HEK293 (cell line): ENCODE measurements around the gene ICOSLG.

Source experiments
- KLF7 ChIP-seq: fragments of 450-650 bp; formaldehyde crosslinking; IDR thresholded peaks from 2 replicates; pipeline ENCODE4 v1.5.1; 2016; ENCODE audit warnings: missing biosample characterization, missing genetic modification characterization, borderline replicate concordance
- PRDM1 ChIP-seq: fragments of 450-650 bp; formaldehyde crosslinking; IDR thresholded peaks from 2 replicates; pipeline ENCODE4; 2016; ENCODE audit warnings: missing biosample characterization, missing genetic modification characterization
- SP2 ChIP-seq: fragments of 450-650 bp; formaldehyde crosslinking; IDR thresholded peaks from 2 replicates; pipeline ENCODE4 v1.5.1; 2016; ENCODE audit warnings: missing biosample characterization, missing genetic modification characterization
- TF ChIP-seq, protein P1 (sequence below): fragments of 450-650 bp; formaldehyde crosslinking; IDR thresholded peaks from 2 replicates; pipeline ENCODE4 v1.5.1; 2016; ENCODE audit warnings: missing biosample characterization, missing genetic modification characterization

DNA sequence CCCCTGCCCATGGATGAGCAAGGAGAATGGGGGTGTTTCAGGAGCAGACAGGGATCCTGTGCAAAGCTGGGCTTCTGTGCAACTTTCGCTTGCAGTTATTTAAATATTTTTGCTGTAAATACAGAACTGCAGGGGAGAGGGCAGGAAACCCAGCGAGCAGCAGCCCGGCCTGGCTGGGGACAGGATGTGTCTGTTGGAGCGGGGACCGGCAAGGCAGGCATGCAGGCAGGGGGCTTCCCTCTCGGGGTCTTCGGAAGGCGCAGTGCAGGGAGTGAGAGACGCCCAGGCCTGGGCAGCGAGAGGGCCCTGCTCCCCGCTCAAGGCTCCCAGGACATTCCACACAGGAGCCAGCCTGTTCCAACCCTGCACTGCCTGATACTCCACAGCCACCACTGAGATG is 43.2 kb upstream of the ICOSLG start:
- TF ChIP-seq SP2 (tag by site-specific recombination) (no peak), PRDM1 (tag by site-specific recombination) (no peak), KLF7 (tag by site-specific recombination) (no peak)
- TF ChIP-seq, protein P1, sequence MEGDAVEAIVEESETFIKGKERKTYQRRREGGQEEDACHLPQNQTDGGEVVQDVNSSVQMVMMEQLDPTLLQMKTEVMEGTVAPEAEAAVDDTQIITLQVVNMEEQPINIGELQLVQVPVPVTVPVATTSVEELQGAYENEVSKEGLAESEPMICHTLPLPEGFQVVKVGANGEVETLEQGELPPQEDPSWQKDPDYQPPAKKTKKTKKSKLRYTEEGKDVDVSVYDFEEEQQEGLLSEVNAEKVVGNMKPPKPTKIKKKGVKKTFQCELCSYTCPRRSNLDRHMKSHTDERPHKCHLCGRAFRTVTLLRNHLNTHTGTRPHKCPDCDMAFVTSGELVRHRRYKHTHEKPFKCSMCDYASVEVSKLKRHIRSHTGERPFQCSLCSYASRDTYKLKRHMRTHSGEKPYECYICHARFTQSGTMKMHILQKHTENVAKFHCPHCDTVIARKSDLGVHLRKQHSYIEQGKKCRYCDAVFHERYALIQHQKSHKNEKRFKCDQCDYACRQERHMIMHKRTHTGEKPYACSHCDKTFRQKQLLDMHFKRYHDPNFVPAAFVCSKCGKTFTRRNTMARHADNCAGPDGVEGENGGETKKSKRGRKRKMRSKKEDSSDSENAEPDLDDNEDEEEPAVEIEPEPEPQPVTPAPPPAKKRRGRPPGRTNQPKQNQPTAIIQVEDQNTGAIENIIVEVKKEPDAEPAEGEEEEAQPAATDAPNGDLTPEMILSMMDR (tag by site-specific recombination), result no peak
